ENCODE data around the gene CHD5.

The CHD5 gene

DNA sequence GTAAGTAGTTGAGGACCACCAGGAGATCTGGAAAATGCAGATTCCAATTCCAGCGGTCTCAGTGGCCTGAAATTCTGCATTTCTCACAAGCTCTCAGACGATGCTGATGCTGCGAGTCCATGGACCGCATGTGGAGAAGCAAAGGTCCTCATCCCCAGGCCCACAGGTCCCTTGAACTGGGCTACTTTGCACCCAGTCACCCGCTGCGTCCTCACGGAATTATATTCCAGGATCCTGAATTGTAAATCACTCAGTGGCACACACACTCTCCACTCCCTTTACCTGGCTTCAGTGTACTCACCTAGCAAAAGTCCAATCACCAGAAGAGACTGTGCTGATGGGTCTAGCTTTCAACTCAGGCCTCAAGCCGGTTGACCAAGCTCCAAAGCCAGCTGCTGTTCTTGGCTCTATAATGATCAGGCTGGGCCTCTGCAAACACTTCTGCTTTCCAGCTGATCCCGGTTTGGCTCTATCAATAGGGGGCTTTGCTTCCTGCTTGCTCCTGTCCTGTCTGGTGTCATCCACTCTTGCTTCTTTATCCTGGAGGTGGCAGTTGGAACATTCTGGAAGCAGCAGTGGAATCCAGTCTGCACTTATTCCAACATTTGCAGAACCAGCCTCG lies 20.2 kb upstream of the CHD5 start:
- DNase-seq = no peak

DNA sequence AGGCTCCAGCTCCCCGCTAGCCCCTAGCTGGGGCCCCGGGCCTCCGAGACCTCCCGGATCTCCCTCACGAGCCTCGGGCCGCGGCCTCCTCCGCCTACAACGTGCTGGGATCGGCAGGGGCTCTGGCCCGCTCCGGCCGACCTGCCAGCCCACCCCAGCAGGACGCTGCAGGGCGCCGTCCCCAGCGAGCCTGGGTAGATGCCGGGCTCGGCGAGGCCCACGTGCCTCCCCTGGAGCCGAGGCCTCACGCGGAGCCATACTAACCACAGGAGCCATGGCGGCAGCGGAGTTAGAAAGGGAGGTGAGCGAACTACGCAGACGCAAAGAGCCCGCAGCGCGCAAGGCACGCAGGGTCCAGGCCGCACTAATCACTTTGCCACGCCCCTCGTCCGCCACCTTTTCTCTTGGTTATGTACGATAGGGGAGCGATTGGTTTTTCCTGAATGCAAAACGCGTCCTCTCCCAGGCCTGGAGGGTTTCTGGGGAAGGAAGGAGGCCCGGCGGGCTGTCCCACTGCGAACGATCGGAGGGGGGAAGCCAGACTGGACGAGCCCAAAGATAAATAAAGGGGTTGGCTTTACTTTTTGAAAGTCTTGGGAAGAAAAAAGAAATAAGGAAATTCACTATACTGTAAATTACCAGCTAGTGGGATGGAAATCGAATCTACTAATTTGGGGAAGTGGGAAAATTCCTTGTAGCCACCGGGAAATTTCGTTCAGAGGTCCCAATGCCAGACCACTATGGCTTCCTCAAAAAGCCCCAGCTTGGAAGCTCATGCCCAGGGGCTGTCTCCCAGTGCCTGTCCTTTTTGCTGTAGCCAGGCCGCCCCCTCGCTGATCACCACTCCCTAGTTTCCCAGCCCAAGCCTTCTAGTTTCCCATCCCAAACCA lies 19.4 kb upstream of the CHD5 start, which contains the start of gene RPL22:
Gene RPL22, minus strand, starts transcription at position 298 of the 890 bp plus-strand sequence. Its CDS starts 22 bp downstream, at position 276.
- DNase-seq = peak; percentile 95

DNA sequence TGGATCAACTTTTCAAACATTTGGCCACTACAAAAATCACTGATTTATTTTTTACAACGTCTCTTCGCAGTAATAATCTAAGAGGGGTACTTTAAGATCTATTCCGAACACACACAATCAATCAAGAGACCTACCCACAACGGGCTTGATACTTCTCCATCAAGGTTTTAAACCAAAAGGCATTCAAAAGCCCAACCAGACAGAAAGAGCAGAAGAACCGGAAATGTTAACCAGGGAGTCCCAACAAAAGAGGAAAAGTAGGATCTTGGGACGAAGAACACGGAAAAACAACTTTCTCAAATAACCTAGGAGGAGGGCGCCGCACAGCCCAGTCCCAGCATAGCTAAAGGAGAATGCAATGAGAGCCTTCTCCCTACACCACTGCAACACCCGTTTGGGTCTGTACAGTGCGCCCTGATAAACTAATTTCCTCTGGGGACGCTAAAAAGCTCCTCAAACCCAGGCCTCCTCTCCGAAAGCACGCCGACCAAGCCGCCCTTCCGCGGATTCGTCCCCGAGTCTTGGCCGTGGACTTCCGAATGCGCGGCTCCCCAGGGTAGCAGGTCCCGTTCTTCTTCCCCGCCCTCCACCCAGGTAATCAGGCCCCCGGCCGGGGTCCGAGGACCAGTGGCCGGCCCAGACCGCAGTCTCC lies 18.7 kb upstream of the CHD5 start:
- DNase-seq = no peak

DNA sequence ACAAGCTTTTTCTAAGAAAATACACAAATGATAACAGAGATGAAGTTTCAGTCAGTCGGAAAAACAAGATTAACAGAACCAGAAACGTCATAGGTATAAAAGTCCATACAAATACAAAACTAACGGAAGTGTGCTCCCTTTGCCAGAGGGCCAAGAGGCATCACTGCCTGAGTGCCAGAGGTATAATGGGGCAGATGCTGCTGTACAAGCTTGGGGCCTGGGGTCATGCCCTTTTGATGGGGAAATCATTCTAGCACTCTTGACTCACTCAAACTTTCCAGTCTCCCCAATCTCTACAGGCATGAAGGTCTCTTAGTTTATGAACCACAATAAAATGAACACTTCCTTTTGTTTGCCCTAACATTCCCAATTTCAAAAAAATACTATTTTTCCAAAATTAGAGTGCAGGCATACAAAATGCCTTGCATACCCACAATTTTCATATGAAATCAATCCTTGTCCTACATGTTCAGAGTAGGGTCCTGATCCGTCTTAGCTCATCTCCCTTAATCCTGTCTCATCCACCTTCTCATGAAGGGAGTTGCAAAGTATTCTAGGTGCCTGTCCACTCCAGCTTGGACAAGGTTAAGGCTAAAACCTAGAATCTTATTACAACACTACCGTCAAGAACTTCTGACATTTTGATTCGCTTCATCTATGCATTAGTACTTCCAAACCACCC lies 17.8 kb upstream of the CHD5 start:
- DNase-seq = no peak

DNA sequence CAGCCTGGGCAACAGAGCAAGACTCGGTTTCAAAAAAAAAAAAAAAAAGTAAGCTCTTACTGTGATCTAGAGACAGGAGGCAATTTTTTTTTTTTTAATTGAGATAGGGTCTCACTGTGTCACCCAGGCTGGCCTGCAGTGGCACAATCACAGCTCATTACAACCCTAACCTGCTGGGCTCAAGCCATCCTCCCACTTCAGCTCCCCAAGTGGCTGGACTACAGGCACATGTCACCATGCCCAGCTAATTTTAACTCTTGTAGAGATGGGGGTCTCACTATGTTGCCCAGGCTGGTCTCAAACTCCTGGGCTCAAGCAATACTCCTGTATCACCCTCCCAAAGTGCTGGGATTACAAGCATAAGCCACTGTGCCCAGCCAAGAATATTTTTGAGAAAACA lies 11.8 kb upstream of the CHD5 start:
- no peak for DNase-seq

DNA sequence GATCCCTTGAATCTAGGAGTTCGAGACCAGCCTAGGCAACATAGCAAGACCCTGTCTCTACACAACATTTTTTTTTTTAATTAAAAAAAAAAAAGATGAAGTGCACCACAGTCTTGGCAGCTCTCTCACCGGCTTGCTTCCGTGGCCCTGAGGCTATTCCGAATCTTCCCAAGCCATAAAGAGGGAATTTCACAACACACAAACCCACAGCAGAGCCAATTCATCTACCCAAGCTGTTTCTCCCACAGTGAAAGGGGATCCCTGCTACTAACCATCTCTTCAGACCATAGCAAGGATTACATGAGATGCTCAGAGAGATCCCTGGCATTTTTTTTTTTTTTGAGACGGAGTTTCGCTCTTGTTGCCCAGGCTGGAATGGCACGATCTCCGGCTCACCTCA lies 8.3 kb upstream of the CHD5 start:
- DNase-seq = no peak

DNA sequence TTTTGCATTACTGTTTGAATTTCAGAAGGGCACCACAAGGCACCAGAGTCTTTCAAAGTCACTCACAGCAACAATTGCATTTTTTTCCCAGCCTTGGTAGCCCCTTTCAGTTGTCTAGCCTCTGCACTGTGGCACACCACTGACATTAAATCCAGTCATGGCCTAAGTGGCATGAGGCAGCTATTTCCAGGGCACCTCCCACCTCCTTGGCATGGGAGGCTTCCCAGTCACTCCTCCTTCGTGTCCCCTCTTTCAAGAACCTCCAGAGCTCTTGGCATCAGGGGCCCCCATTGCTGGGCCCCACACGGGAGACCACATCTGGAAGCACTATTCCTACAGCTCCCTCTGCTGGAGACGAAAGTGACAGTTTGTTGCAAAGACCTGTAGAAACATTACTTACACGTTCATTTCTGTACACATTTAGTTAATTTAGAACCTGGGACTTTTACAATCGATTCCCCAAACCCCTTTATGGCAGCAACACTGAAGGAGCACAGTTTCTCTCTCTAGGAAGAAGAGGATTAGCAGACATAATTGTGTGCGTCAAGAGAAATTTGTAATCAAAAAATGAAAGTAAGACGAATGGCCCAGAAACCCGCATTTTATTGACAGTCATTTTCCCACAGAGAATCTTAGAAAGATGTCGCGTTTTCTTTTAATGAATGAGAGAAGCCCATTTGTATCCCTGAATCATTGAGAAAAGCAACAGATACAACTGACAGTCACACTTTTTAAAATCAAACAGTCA lies 5.7 kb upstream of the CHD5 start:
- DNase-seq = no peak

DNA sequence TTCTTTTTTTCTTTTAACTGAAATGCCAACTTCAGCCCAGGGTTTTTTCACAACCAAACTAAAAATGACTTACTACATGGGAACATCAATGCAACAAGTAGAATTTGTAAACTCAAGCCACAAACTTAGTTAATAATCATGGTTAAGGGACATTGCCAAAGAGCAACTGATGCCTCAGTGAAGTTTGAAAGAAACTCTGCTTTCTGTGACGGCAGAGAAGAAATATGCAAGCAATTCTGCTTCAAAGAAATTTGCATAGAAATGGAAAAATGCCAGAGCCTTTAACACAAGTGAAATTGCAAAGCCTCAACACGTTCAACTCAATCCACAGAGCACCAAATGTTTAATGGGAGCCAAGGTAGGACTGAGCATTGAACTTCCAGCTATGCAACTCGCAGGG lies 5.0 kb upstream of the CHD5 start:
- DNase-seq = no peak

DNA sequence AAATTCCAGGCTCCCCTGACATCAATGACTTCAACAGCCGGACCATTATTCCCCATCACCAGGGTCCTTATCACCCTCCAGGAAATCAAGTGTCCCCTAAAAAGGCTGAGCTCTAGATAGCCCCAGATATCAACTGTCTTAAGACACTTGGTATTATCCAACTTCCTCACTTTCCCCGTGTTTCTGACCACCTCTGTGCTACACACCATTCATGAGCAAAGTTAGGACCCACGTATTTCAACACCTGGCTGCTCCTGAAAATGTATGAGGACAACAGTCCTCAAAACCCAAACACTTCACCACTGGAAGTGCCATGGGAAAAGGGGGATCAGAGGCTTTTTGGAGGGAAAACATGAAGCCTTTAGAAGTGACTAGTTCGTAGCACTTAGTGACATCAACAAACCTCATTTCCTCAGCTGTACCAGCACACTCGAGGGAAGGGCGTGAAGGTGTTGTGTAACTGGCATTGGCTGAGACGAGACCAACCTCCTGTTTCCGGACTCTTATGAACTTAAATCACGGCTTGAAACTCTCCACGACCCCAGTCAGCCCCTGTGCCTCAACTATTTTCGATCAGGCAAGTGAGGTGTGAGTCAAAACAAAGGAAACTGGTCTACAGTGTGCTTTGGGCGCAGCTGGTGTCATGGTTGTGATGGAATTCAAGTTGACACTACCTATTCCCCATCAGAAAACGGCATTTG lies 4.1 kb upstream of the CHD5 start:
- no peak for DNase-seq

DNA sequence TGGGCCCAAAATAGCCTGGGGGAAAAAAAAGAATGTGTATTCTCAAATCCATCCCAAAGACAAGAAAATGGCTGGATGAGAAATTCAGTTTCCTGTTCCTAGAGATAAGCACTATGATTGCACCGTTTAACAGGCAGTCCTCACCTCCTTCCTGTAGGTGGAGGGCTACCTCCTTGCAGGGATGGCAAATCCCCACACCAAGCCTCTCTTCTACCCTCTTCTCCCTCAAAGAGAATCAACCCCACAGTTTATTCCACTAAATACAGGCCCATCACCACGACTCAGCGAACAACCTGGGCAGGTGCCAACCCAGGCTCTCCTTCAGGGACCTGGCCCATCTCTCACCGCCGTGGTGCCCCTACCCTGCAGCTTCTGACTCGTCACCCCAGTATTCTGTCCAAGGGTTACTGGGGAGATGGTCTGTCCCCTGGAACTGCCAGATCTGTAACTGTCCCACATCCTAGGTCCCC lies 3.4 kb upstream of the CHD5 start:
- DNase-seq = no peak

DNA sequence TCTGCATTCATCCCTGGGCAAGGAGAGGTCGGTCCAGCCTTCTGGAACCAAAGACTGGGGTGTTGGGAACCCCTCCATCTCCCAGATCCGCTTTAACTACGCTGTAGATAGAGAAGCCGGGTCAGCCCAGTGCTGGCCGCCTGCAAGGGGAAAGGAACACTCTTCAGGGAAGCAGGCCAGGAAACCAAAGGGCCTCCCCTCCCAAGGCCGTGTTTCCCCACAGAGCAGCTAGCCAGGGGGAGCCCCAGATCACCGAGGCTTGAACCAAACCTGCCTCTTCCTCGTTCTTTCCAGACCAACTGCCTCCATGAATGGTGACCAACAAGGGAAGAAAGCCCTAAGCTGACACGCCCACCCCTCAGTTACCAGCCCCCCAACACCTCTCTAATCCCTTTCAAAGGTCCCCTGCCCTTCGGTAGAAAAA lies 1.2 kb upstream of the CHD5 start:
- DNase-seq = no peak

DNA sequence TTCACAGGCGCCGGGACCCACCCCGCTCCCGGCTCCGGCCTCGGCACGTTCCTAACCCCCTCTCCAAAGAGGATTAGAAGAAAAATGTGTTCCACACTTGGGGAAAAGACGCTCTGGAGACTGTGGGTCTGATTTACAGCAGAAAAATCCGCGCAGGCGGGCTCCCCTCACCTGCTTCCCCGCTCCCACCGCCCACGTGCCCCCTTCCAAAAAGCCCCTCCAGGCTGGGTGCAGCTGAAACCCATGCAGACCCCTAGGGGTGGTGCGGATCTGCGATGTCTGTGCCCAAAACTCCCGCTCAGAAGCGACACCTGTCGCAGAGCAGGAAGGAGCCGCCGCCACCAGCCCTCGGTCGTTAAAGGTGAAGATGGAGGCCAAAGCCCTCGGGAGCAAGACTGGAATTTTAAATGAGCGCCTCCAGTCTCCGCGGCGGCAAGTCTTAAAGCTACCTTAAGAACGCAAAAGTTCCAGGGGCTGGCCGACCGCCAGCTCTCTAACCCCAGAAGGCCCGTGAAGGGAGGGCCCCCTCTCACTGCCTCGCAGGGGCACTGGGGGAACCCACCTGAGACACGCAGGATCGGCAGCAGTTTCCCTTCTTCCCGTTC lies 688 bp upstream of the CHD5 start:
- no peak for DNase-seq

DNA sequence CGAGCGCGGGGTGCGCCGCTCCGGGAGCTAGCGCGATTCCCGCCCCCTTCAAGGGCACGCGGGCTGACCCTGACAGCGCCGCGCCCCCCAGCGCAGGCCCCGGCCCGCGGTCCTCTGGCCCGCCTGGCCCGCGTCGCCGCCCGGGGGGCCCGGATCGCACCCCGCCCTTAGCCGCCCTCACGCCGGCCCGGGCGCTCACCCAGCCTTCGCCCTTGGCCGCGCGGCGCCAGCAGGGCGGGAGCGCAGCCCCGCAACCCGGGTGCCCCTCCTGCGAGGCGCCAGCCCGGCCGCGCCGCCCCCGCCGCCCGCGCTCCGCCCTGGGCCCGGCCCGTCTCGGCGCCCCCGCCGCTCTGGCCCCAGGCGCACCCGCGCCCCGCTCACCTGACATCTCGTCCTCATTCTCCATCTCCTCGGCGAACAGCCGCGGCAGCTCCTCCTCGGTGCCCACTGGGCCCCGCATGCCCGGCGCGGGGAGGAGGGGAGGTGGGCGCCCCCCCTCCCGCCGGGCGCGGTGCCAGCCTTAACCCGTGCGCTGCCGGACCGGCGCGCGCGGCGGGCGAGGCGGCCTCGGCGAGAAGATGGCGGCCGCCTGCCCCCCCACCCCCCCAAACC lies 451 bp downstream of the CHD5 start:
- no peak for DNase-seq

DNA sequence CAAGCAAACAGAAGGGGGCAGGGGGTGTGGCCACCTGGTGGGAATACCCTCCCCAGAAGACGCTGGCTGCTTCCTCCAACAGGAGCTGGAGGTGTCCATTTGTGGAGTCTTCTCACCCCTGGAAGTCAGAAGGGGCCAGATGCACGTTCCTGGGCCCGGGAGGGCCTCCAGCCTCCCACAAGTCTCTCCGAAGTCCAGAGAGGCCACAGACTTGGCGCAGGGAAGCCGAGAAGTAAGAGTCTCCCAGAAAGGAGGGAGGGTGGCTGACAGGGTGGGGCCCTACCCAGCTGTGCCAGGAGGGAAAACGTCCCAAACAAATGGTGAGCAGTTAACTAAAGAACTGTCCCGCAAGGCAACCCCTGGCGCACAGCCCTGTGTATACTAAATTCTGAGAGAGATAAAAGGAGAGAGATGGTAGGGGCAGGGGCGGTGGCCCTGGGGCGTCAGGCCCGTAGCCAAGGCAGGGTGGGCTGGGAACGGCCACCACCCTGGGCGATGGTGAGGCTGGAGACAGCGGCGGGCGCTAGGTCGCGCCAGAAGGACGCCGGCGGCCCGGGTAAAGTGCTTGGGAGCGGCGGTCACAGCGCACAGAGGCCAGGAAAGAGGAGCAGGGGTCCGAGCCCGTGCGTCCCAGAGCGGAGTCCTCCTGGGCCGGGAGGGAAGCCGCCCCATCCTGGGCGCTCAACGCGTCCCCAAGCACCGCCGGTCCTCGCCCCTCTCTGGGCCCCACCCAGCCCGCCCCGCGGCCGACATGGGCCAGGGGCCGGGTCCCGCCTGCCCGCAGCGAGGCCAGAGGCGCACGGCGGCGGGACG lies 1.2 kb downstream of the CHD5 start:
- DNase-seq = no peak

DNA sequence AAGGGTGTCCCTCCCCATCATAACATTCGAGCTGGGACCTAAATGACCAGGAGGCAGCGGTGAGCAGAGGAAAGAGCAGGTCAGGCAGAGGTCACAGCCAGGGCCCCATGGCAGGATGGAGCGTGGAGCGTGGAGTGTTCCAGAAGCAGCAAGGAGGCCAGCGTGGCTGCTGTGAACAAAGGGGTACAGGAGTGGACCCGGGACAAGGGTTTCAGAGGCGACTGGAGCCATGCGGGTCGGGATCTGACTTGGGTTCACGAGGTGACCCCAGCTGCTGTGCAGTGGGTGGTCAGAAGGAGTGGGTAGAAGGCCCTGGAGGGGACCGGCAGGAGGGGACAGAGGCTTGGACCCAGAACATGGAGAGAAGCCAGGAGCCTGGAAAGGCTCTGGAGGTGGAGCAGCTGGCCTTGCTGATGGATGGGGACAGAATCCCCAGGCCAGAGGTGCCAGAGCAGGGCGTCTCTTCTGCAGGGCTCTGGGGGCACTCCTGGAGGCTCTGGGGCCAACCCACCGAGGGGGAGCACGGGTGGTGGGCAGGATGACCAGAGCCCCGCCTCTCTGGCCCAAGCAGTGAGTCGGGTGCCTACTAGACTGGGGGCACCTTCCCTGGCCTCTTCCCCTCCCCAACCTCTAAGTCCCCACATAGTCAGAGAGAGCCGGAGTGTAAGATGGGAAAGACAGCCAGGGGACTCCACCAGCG lies 2.3 kb downstream of the CHD5 start:
- no peak for DNase-seq

DNA sequence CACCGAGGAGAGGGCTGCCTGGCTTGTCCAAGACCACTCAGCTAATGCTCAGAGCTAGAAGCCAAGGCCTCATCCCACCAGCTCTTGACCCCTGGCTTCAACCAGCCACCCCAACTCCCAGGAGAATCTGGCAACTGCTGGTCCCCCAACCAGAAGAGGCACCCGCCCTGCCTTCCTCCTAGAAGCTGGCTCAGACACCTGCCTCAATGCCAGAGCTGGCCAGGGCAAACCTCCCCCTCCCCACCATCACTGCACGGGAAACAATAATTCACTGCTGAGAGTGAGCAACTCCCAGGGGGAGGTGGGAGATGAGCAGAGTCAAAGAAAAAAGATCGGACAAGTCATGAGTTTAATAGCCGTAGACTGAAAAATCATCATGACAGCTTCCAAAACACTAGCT lies 3.3 kb downstream of the CHD5 start:
- no peak for DNase-seq

DNA sequence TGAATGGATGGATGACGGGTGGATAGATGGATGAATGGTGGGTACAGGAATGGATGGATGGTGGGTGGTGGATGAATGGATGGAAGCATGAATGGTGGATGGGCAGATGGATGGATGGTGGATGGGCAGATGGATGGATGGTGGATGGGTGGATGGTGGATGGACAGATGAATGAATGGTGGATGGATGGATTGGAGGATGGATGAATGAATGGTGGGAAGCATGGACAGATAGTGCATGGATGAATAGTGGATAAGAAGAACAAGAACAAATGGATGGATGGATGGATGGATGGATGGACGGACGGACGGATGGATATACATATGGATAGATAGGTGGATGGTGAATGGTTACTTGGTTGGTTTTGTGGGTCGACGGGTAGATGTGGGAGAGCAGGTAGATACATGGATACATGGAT lies 4.7 kb downstream of the CHD5 start:
- no peak for DNase-seq

DNA sequence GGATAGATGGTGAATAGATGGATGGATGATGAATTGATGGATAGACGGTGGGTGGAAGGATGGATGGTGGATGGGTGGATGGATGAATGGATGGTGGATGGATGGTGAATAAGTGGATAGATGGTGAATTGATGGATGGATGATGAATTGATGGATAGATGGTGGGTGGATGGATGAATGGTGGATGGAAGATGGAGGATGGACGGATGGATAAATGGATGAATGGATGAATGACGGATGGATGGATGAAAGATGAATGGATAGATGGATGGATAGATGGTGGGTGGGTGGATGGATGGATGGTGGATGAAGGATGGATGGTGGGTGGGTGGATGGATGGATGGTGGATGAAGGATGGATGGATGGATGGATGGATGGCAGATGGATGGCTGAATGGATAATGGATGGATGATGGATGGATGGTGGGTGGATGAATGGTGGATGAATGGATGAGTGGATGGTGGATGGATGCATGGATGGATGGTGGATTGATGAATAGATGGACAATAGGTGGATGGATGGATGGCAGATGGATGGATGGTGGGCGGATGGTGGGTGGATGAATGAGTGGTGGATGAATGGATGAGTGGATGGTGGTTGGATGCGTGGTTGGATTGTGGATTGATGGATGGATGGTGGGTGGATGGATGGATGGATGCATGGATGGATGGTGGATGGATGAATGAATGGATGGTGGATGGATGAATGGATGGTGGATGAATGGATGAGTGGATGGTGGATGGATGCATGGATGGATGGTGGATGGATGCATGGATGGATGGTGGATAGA lies 5.3 kb downstream of the CHD5 start:
- DNase-seq = no peak

Measured in activated CD4-positive, alpha-beta T cell treated with anti-CD3 and anti-CD28 coated beads for 1 hour (primary cell).